Astrocyte (in vitro differentiated cells and primary cell): Measurements from ENCODE around the gene SH3RF2. TPM values are rescaled to one million over a fixed set of nuclear protein-coding genes. Genes with fewer than 3 reads are reported as not detected.
A peak's percentile ranks its signal among the peaks of the same experiment; 100 is the strongest.

Experiments
- DNase-seq: peaks from one replicate; pipeline ENCODE4 v3.0.0-alpha.2; 2010; ENCODE audit warnings: low read depth
- FAIRE-seq: peaks from 2 replicates; lab custom pipeline; 2011; peaks lifted over from hg19 to GRCh38; lab: Jason Lieb, UNC
- H2AFZ ChIP-seq: 2 replicates; pipeline ENCODE4 v1.6.0; 2012; ENCODE audit warnings: low read depth, low read length, inconsistent platforms
- H3K27ac ChIP-seq: 2 replicates; pipeline ENCODE4 v1.5.1; 2011; ENCODE audit warnings: low read depth, low read length, inconsistent platforms
- H3K27me3 ChIP-seq: 2 replicates; pipeline ENCODE4 v1.6.0; 2011; ENCODE audit warnings: low read length, inconsistent platforms; ENCODE audit not compliant: insufficient read depth
- H3K36me3 ChIP-seq: 2 replicates; pipeline ENCODE4 v1.5.1; 2011; ENCODE audit warnings: low read length, inconsistent platforms; ENCODE audit not compliant: insufficient read depth
- H3K4me1 ChIP-seq: 2 replicates; pipeline ENCODE4 v1.5.1; 2011; ENCODE audit warnings: low read length, inconsistent platforms; ENCODE audit not compliant: insufficient read depth
- H3K4me2 ChIP-seq: 2 replicates; pipeline ENCODE4 v1.6.0; 2012; ENCODE audit warnings: low read length, inconsistent platforms
- H3K4me3 ChIP-seq: 2 replicates; pipeline ENCODE4 v1.5.1; 2011; ENCODE audit warnings: low read depth, mild to moderate bottlenecking, low read length, inconsistent platforms; ENCODE audit not compliant: insufficient read depth
- H3K79me2 ChIP-seq: 2 replicates; pipeline ENCODE4 v1.6.0; 2012; ENCODE audit warnings: mild to moderate bottlenecking, low read length, inconsistent platforms; ENCODE audit not compliant: insufficient read depth
- H3K9ac ChIP-seq: 2 replicates; pipeline ENCODE4 v1.6.0; 2012; ENCODE audit warnings: mild to moderate bottlenecking, low read length, inconsistent platforms
- H3K9me3 ChIP-seq: 2 replicates; pipeline ENCODE4 v1.5.1; 2012; ENCODE audit warnings: low read depth, mild to moderate bottlenecking, low read length, inconsistent platforms; ENCODE audit not compliant: insufficient read depth
- H4K20me1 ChIP-seq: 2 replicates; pipeline ENCODE4 v1.6.0; 2012; ENCODE audit warnings: low read length, inconsistent platforms; ENCODE audit not compliant: insufficient read depth
- H3K27ac Mint-ChIP-seq: one replicate; pipeline ENCODE4 v1.8.0; 2021; ENCODE audit warnings: mild to moderate bottlenecking, mixed read lengths; ENCODE audit not compliant: unreplicated experiment
- H3K27me3 Mint-ChIP-seq: one replicate; pipeline ENCODE4 v1.8.0; 2021; ENCODE audit warnings: low read depth, mixed read lengths; ENCODE audit not compliant: unreplicated experiment
- H3K36me3 Mint-ChIP-seq: one replicate; pipeline ENCODE4 v1.8.0; 2021; ENCODE audit warnings: low read depth, mixed read lengths; ENCODE audit not compliant: unreplicated experiment
- H3K4me1 Mint-ChIP-seq: one replicate; pipeline ENCODE4 v1.8.0; 2021; ENCODE audit warnings: low read depth, mixed read lengths; ENCODE audit not compliant: unreplicated experiment
- H3K4me3 Mint-ChIP-seq: one replicate; pipeline ENCODE4 v1.8.0; 2021; ENCODE audit warnings: mild to moderate bottlenecking, moderate library complexity, mixed read lengths; ENCODE audit not compliant: unreplicated experiment
- H3K9me3 Mint-ChIP-seq: one replicate; pipeline ENCODE4 v1.8.0; 2021; ENCODE audit warnings: mild to moderate bottlenecking, mixed read lengths; ENCODE audit not compliant: unreplicated experiment
- CTCF ChIP-seq: IDR thresholded peaks from 2 replicates; pipeline ENCODE4 v1.5.1; 2011; ENCODE audit warnings: low read depth, mild to moderate bottlenecking, inconsistent platforms, low read length, moderate library complexity; ENCODE audit not compliant: insufficient read depth
- EZH2 ChIP-seq: IDR thresholded peaks from 2 replicates; pipeline ENCODE4 v1.6.1; 2012; ENCODE audit warnings: mild to moderate bottlenecking, low read length, inconsistent platforms; ENCODE audit not compliant: insufficient read depth
- total RNA-seq: library from RNA; stranded (reverse); gene quantifications from 2 replicates; pipeline ENCODE4 v1.2.1, GENCODE V29; 2021

The SH3RF2 gene
- total RNA-seq, 1 donor from 2014 or later, result 12.3 TPM

- H3K27ac Mint-ChIP-seq, result no peak overlapping the region
- peak; percentile 55 for DNase-seq
- no peaks in the 10 kb centered on the region for H3K36me3 ChIP-seq
These were observed 91.4 kb downstream of the SH3RF2 start for GRCh38 chr5:146027751-146028150.

GRCh38 chr5:146032911-146033310 is 96.5 kb downstream of the SH3RF2 start:
- Histone ChIP-seq H4K20me1 (no peaks in the 10 kb centered on the region), H3K4me1 (peaks cover under 1% of the 10 kb centered on the region), H3K27me3 (no peaks in the 10 kb centered on the region), H3K79me2 (peaks cover 2% of the 10 kb centered on the region), H3K9ac (no peak overlapping the region), H3K27ac (no peak overlapping the region), H2AFZ (no peak overlapping the region), H3K4me2 (no peak overlapping the region), H3K4me3 (no peak overlapping the region), H3K9me3 (no peaks in the 10 kb centered on the region), H3K36me3 (no peaks in the 10 kb centered on the region)
- DNase-seq (peak; percentile 40), FAIRE-seq (no peak)
- Mint-ChIP-seq H3K27me3 (no peaks in the 10 kb centered on the region), H3K36me3 (peaks cover 5% of the 10 kb centered on the region), H3K4me3 (no peak overlapping the region), H3K27ac (no peak overlapping the region), H3K4me1 (peaks cover 3% of the 10 kb centered on the region), H3K9me3 (no peaks in the 10 kb centered on the region)
- TF ChIP-seq EZH2, result no peak
- TF ChIP-seq CTCF, result no peak

More at GRCh38 chr5:146027751-146028150, 91.4 kb downstream of the SH3RF2 start:
- Histone ChIP-seq H3K4me2 (no peak overlapping the region), H3K4me1 (peaks cover 5% of the 10 kb centered on the region), H2AFZ (no peak overlapping the region), H3K27ac (no peak overlapping the region), H3K27me3 (no peaks in the 10 kb centered on the region), H3K79me2 (no peaks in the 10 kb centered on the region), H3K9me3 (no peaks in the 10 kb centered on the region), H3K9ac (no peak overlapping the region), H3K4me3 (no peak overlapping the region), H4K20me1 (no peaks in the 10 kb centered on the region)
- no peaks in the 10 kb centered on the region for H3K9me3 Mint-ChIP-seq
- TF ChIP-seq CTCF, result no peak
- TF ChIP-seq EZH2, result no peak
- H3K4me1 Mint-ChIP-seq, result peaks cover 3% of the 10 kb centered on the region
- peaks cover 3% of the 10 kb centered on the region for H3K36me3 Mint-ChIP-seq
- H3K4me3 Mint-ChIP-seq, result no peak overlapping the region
- no peaks in the 10 kb centered on the region for H3K27me3 Mint-ChIP-seq
- no peak for FAIRE-seq

GRCh38 chr5:146034127-146034526 is 97.7 kb downstream of the SH3RF2 start:
- H3K4me1 ChIP-seq, result no peaks in the 10 kb centered on the region
- no peak for DNase-seq
- no peaks in the 10 kb centered on the region for H3K27me3 ChIP-seq
- H3K36me3 Mint-ChIP-seq, result peaks cover 2% of the 10 kb centered on the region
- no peak for FAIRE-seq
- no peak overlapping the region for H3K27ac Mint-ChIP-seq
- H3K27me3 Mint-ChIP-seq, result no peaks in the 10 kb centered on the region
- no peak overlapping the region for H3K9ac ChIP-seq
- H3K4me3 Mint-ChIP-seq, result no peak overlapping the region
- TF ChIP-seq EZH2 (no peak), CTCF (no peak)
- no peak overlapping the region for H2AFZ ChIP-seq
- no peaks in the 10 kb centered on the region for H3K36me3 ChIP-seq
- no peaks in the 10 kb centered on the region for H3K9me3 Mint-ChIP-seq
- H3K4me1 Mint-ChIP-seq, result peaks cover 3% of the 10 kb centered on the region
- no peak overlapping the region for H3K27ac ChIP-seq
- H4K20me1 ChIP-seq, result no peaks in the 10 kb centered on the region
- H3K4me3 ChIP-seq, result no peak overlapping the region
- peaks cover 2% of the 10 kb centered on the region for H3K79me2 ChIP-seq
- H3K4me2 ChIP-seq, result no peak overlapping the region
- H3K9me3 ChIP-seq, result no peaks in the 10 kb centered on the region
